Neural progenitor cell (in vitro differentiated cells): Measurements from ENCODE around the gene AKAP3.

Source experiments
- EZH2 ChIP-seq: fragments of 200-600 bp; sonication (generic); IDR thresholded peaks from 2 replicates; pipeline ENCODE4 v1.6.1; 2017; ENCODE audit warnings: antibody characterized with exemption, mild to moderate bottlenecking, moderate library complexity
- EZH2phosphoT487 ChIP-seq: fragments of 200-600 bp; sonication (generic); IDR thresholded peaks from 2 replicates; pipeline ENCODE4 v1.6.1; 2017; ENCODE audit warnings: antibody characterized with exemption
- TF ChIP-seq, protein P1 (sequence below): fragments of 200-600 bp; sonication (generic); IDR thresholded peaks from 2 replicates; pipeline ENCODE4 v1.5.1; 2017; ENCODE audit warnings: antibody characterized with exemption, mild to moderate bottlenecking

DNA sequence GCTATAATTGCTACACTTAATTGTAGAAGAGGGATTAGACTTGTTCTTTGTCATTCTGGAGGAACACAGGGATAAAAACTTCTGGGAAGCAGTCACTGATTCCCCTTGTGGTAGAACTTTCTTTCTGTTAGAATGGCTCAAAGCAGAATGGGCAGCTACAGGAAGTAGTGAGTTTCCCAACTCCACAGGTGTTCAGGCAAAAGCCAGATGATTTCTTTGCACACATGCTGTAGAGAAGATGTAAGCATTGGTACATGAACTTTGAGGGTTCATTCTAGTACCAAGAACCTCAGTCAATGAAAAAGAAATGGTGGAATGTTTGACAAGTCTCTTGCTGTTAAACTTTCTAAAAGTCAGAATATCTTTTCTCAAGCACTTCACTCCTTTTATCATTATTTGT, 4.4 kb upstream of the AKAP3 start:
- TF ChIP-seq, protein P1, sequence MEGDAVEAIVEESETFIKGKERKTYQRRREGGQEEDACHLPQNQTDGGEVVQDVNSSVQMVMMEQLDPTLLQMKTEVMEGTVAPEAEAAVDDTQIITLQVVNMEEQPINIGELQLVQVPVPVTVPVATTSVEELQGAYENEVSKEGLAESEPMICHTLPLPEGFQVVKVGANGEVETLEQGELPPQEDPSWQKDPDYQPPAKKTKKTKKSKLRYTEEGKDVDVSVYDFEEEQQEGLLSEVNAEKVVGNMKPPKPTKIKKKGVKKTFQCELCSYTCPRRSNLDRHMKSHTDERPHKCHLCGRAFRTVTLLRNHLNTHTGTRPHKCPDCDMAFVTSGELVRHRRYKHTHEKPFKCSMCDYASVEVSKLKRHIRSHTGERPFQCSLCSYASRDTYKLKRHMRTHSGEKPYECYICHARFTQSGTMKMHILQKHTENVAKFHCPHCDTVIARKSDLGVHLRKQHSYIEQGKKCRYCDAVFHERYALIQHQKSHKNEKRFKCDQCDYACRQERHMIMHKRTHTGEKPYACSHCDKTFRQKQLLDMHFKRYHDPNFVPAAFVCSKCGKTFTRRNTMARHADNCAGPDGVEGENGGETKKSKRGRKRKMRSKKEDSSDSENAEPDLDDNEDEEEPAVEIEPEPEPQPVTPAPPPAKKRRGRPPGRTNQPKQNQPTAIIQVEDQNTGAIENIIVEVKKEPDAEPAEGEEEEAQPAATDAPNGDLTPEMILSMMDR = peak; percentile 6
- no peak for TF ChIP-seq EZH2
- TF ChIP-seq EZH2phosphoT487 = no peak
